Raji (cell line): ENCODE data around the gene PLPPR3.

Source experiments
- POLR2A ChIP-seq: IDR thresholded peaks from 2 replicates; pipeline ENCODE4 v1.6.1; 2011; ENCODE audit warnings: low read depth, low read length, control low read depth; ENCODE audit not compliant: insufficient read depth

PLPPR3 gene

GRCh38 chr19:843836-844545, 22.2 kb upstream of the PLPPR3 start:
- no peak for TF ChIP-seq POLR2A

GRCh38 chr19:843180-843835, 21.6 kb upstream of the PLPPR3 start:
- TF ChIP-seq POLR2A = no peak

- no peak for TF ChIP-seq POLR2A
These were observed 18.9 kb upstream of the PLPPR3 start, which contains the start of gene PRTN3 for GRCh38 chr19:840519-841206. Gene PRTN3, plus strand, starts transcription at chr19:840999. Its CDS starts 10 bp downstream, at chr19:841009.

- TF ChIP-seq POLR2A = no peak
These were observed 13.6 kb upstream of the PLPPR3 start for GRCh38 chr19:835210-835810.

- no peak for TF ChIP-seq POLR2A
These were observed 12.5 kb upstream of the PLPPR3 start for GRCh38 chr19:834216-834615.

- TF ChIP-seq POLR2A = no peak
These were observed 9.9 kb upstream of the PLPPR3 start for GRCh38 chr19:831407-832369.

GRCh38 chr19:829129-829758, 7.5 kb upstream of the PLPPR3 start:
- TF ChIP-seq POLR2A = no peak

GRCh38 chr19:827710-828321, 6.1 kb upstream of the PLPPR3 start, which contains the start of gene AZU1:
Gene AZU1, plus strand, starts transcription at chr19:827837. Its CDS starts 10 bp downstream, at chr19:827847.
- no peak for TF ChIP-seq POLR2A

- TF ChIP-seq POLR2A = no peak
These were observed 5.6 kb upstream of the PLPPR3 start for GRCh38 chr19:827314-827709.

GRCh38 chr19:825897-826644, 4.3 kb upstream of the PLPPR3 start:
- TF ChIP-seq POLR2A = no peak

GRCh38 chr19:824885-825284, 3.1 kb upstream of the PLPPR3 start:
- no peak for TF ChIP-seq POLR2A

- no peak for TF ChIP-seq POLR2A
These were observed 1.9 kb upstream of the PLPPR3 start for GRCh38 chr19:823565-824121.

- TF ChIP-seq POLR2A = no peak
These were observed 427 bp downstream of the PLPPR3 start for GRCh38 chr19:821231-821824.

- no peak for TF ChIP-seq POLR2A
These were observed 5.3 kb downstream of the PLPPR3 start for GRCh38 chr19:816500-816857.
